ENCODE results near the gene P3R3URF. TPM values are rescaled to one million over a fixed set of nuclear protein-coding genes. Genes with fewer than 3 reads are reported as not detected.

P3R3URF gene
- total RNA-seq, 1 donor from 2014 or later: not detected

DNA sequence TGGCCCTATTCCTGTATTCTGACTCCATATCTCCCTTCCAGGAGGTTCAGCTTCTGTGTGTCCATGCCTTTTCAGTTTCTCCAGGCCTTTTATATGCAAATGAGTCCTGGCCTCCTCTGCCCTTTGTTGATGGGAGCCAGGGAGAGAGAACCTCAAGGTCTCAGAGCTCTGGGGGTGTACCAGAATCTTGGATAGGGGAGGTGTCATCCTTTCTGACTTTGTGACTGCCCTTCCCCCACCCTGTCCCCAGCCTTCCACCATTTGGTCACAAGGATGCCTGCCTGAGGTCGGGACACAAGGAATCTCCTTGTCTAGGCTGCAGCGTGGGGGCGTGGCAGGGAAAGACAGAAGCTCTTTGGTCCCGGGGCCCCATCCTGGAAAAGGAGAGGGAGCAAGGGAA is 45.5 kb upstream of the P3R3URF start:
- Histone ChIP-seq H4K20me1 (ENCODE audit: low read depth) (no peaks in the 10 kb centered on the region), H2AFZ (replicated peaks) (peak overlapping the region; percentile 76), H3K4me2 (peak overlapping the region; percentile 69), H3K4me3 (no peak overlapping the region), H3K79me2 (ENCODE audit: low read depth) (no peaks in the 10 kb centered on the region), H3K4me1 (peaks cover 25% of the 10 kb centered on the region), H3K27me3 (no peaks in the 10 kb centered on the region), H3K27ac (peak overlapping the region; percentile 13), H3K9ac (no peak overlapping the region), H3F3A (ENCODE audit: low read depth) (peaks cover 31% of the 10 kb centered on the region), H3K9me3 (ENCODE audit: low read depth) (no peaks in the 10 kb centered on the region), H3K36me3 (no peaks in the 10 kb centered on the region)
- H3K27me3 Mint-ChIP-seq (ENCODE audit: insufficient read depth, low read depth): peaks cover 9% of the 10 kb centered on the region
- H3K4me1 Mint-ChIP-seq: peaks cover 54% of the 10 kb centered on the region
- peak overlapping the region; percentile 49 for H3K4me3 Mint-ChIP-seq
- no peaks in the 10 kb centered on the region for H3K36me3 Mint-ChIP-seq
- H3K27ac Mint-ChIP-seq: peak overlapping the region; percentile 68
- no peak for TF ChIP-seq EZH2 (IDR thresholded peaks at IDR 0.05)
- no peak for TF ChIP-seq EZH2phosphoT487 (IDR thresholded peaks at IDR 0.05)
- no peak for TF ChIP-seq CTCF (IDR thresholded peaks at IDR 0.05)
- peak; percentile 79 for DNase-seq (ENCODE audit: low spot score)
- H3K9me3 Mint-ChIP-seq: no peaks in the 10 kb centered on the region

- Mint-ChIP-seq H3K4me1 (peaks cover 54% of the 10 kb centered on the region), H3K4me3 (no peak overlapping the region)
Measured at GRCh38 chr1:46220808-46221207, 44.5 kb upstream of the P3R3URF start.

GRCh38 chr1:46219551-46220520 is 43.5 kb upstream of the P3R3URF start:
- Mint-ChIP-seq H3K36me3 (no peaks in the 10 kb centered on the region), H3K9me3 (no peaks in the 10 kb centered on the region), H3K27me3 (ENCODE audit: insufficient read depth, low read depth) (peaks cover 7% of the 10 kb centered on the region), H3K27ac (no peak overlapping the region), H3K4me1 (peaks cover 49% of the 10 kb centered on the region), H3K4me3 (no peak overlapping the region)
- H3K36me3 ChIP-seq: no peaks in the 10 kb centered on the region
- H3K79me2 ChIP-seq (ENCODE audit: low read depth): no peaks in the 10 kb centered on the region
- H4K20me1 ChIP-seq (ENCODE audit: low read depth): no peaks in the 10 kb centered on the region
- no peak overlapping the region for H3K4me3 ChIP-seq
- TF ChIP-seq CTCF (IDR thresholded peaks at IDR 0.05): no peak
- TF ChIP-seq EZH2phosphoT487 (IDR thresholded peaks at IDR 0.05): no peak
- TF ChIP-seq EZH2 (IDR thresholded peaks at IDR 0.05): no peak
- no peak overlapping the region for H3K4me2 ChIP-seq
- no peak overlapping the region for H3K27ac ChIP-seq
- no peak overlapping the region for H3K9ac ChIP-seq
- peaks cover 25% of the 10 kb centered on the region for H3K4me1 ChIP-seq
- H2AFZ ChIP-seq (replicated peaks): no peak overlapping the region
- peaks cover 31% of the 10 kb centered on the region for H3F3A ChIP-seq (ENCODE audit: low read depth)
- H3K27me3 ChIP-seq: no peaks in the 10 kb centered on the region
- DNase-seq (ENCODE audit: low spot score): no peak
- no peaks in the 10 kb centered on the region for H3K9me3 ChIP-seq (ENCODE audit: low read depth)

More at GRCh38 chr1:46220808-46221207, 44.5 kb upstream of the P3R3URF start:
- DNase-seq (ENCODE audit: low spot score): no peak
- H3K4me3 ChIP-seq: no peak overlapping the region
- H3K27me3 ChIP-seq: no peaks in the 10 kb centered on the region
- TF ChIP-seq EZH2 (IDR thresholded peaks at IDR 0.05) (no peak), EZH2phosphoT487 (IDR thresholded peaks at IDR 0.05) (no peak), CTCF (IDR thresholded peaks at IDR 0.05) (no peak)
- no peak overlapping the region for H3K27ac ChIP-seq
- H3K36me3 ChIP-seq: no peaks in the 10 kb centered on the region
- H3K27ac Mint-ChIP-seq: no peak overlapping the region
- H3K36me3 Mint-ChIP-seq: no peaks in the 10 kb centered on the region
- H3K9me3 Mint-ChIP-seq: no peaks in the 10 kb centered on the region
- no peaks in the 10 kb centered on the region for H4K20me1 ChIP-seq (ENCODE audit: low read depth)
- no peak overlapping the region for H3K9ac ChIP-seq
- H3K4me2 ChIP-seq: no peak overlapping the region
- no peaks in the 10 kb centered on the region for H3K9me3 ChIP-seq (ENCODE audit: low read depth)
- H2AFZ ChIP-seq (replicated peaks): no peak overlapping the region
- H3K79me2 ChIP-seq (ENCODE audit: low read depth): no peaks in the 10 kb centered on the region
- H3K27me3 Mint-ChIP-seq (ENCODE audit: insufficient read depth, low read depth): peaks cover 9% of the 10 kb centered on the region
- H3F3A ChIP-seq (ENCODE audit: low read depth): peaks cover 31% of the 10 kb centered on the region
- peaks cover 25% of the 10 kb centered on the region for H3K4me1 ChIP-seq

Measured in neural progenitor cell (in vitro differentiated cells).